ENCODE results near the gene SLCO2A1.

- no peak for TF ChIP-seq CTCF (conservative IDR thresholded peaks at IDR 0.05; ENCODE audit: low read depth in 2 of 2)
- no peak for TF ChIP-seq EZH2 (IDR thresholded peaks at IDR 0.05; ENCODE audit: low read depth, unreplicated experiment)
- TF ChIP-seq JUNB (IDR thresholded peaks at IDR 0.05; ENCODE audit: unreplicated experiment) = no peak
- TF ChIP-seq POLR2AphosphoS5 (IDR thresholded peaks at IDR 0.05; ENCODE audit: low read depth) = no peak
- no peak for TF ChIP-seq EZH2phosphoT487 (IDR thresholded peaks at IDR 0.05; ENCODE audit: unreplicated experiment)
- TF ChIP-seq REST (IDR thresholded peaks at IDR 0.05; ENCODE audit: unreplicated experiment) = no peak
- no peak for TF ChIP-seq CREB1 (CRISPR knock-in tag; IDR thresholded peaks at IDR 0.05; ENCODE audit: low read depth)
- TF ChIP-seq ZNF114 (CRISPR knock-in tag; IDR thresholded peaks at IDR 0.05) = no peak
- TF ChIP-seq STAT1 (IDR thresholded peaks at IDR 0.05; ENCODE audit: unreplicated experiment) = no peak
- TF ChIP-seq ZNF331 (CRISPR knock-in tag; IDR thresholded peaks at IDR 0.05; ENCODE audit: low read depth) = no peak
- TF ChIP-seq ZNF462 (CRISPR knock-in tag; IDR thresholded peaks at IDR 0.05) = no peak
- no peak for TF ChIP-seq NANOG (IDR thresholded peaks at IDR 0.05; ENCODE audit: borderline replicate concordance)
Observed at GRCh38 chr3:134014270-134014669, 15.5 kb downstream of the SLCO2A1 start.

Data from GM23338 (cell line).